AG08395 (cell line): ENCODE results near the gene ABHD14A.
"Not testable (repeated sequence)": the region's sequence is repeated elsewhere in the genome, so short reads cannot be mapped to it uniquely, and the experiment has no call there.

Experiments used
- DNase-seq: peaks from one replicate; pipeline ENCODE4 v3.0.0; 2012; ENCODE audit warnings: mixed read lengths, low spot score

Gene ABHD14A

GRCh38 chr3:51974277-51974962 is 444 bp upstream of the ABHD14A start:
- DNase-seq: no peak

GRCh38 chr3:51975852-51976549 is 1.1 kb downstream of the ABHD14A start:
- peak; percentile 67 for DNase-seq

GRCh38 chr3:51977446-51978142 is 2.7 kb downstream of the ABHD14A start:
- DNase-seq: no peak

GRCh38 chr3:51978143-51978502 is 3.3 kb downstream of the ABHD14A start:
- no peak for DNase-seq

- DNase-seq: no peak
These were observed 5.4 kb downstream of the ABHD14A start for GRCh38 chr3:51980253-51980652.

GRCh38 chr3:51982352-51982837 is 7.5 kb downstream of the ABHD14A start:
- DNase-seq: no peak

- peak; percentile 98 for DNase-seq
These were observed 8.1 kb downstream of the ABHD14A start, which contains the start of gene ACY1 for GRCh38 chr3:51982838-51983577. Gene ACY1 (plus strand): TSS chr3:51983535. CDS start chr3:51984065, 530 bp downstream.

- DNase-seq: no peak
These were observed 8.9 kb downstream of the ABHD14A start for GRCh38 chr3:51983578-51984268.

- no peak for DNase-seq
These were observed 9.4 kb downstream of the ABHD14A start for GRCh38 chr3:51984269-51984647.

- no peak for DNase-seq
These were observed 10.2 kb downstream of the ABHD14A start for GRCh38 chr3:51985063-51985462.

- no peak for DNase-seq
These were observed 11.4 kb downstream of the ABHD14A start for GRCh38 chr3:51986010-51986947.

GRCh38 chr3:51987568-51987967 is 12.7 kb downstream of the ABHD14A start:
- no peak for DNase-seq

- no peak for DNase-seq
These were observed 13.7 kb downstream of the ABHD14A start for GRCh38 chr3:51988286-51989146.

- not testable (repeated sequence) for DNase-seq
These were observed 15.7 kb downstream of the ABHD14A start for GRCh38 chr3:51990501-51990971.

- no peak for DNase-seq
These were observed 17.3 kb downstream of the ABHD14A start for GRCh38 chr3:51992017-51992682.

- not testable (repeated sequence) for DNase-seq
These were observed 18.8 kb downstream of the ABHD14A start for GRCh38 chr3:51993657-51994056.

GRCh38 chr3:51994530-51994929 is 19.7 kb downstream of the ABHD14A start:
- DNase-seq: no peak

GRCh38 chr3:51995346-51996163 is 20.7 kb downstream of the ABHD14A start, which contains the start of gene RPL29:
Gene RPL29 (minus strand): TSS chr3:51995895. CDS start chr3:51995461, 434 bp downstream.
- peak; percentile 97 for DNase-seq
